AG09319 (cell line): ENCODE data around the gene EPHA8.

Experiments
- DNase-seq: peaks from one replicate; pipeline ENCODE4 v3.0.0-alpha.2; 2010; ENCODE audit warnings: low read depth; ENCODE audit errors: extremely low read depth
- CTCF ChIP-seq: IDR thresholded peaks from 2 replicates; pipeline ENCODE4 v1.5.1; 2011; ENCODE audit warnings: low read depth, mild to moderate bottlenecking, inconsistent platforms, low read length, moderate library complexity

Gene EPHA8

GRCh38 chr1:22553104-22553880, 10.0 kb upstream of the EPHA8 start:
- DNase-seq = no peak

GRCh38 chr1:22553991-22554522, 9.2 kb upstream of the EPHA8 start:
- TF ChIP-seq CTCF = no peak
- no peak for DNase-seq

More at GRCh38 chr1:22553104-22553880, 10.0 kb upstream of the EPHA8 start:
- no peak for TF ChIP-seq CTCF

GRCh38 chr1:22555371-22555656, 8.0 kb upstream of the EPHA8 start:
- no peak for TF ChIP-seq CTCF
- DNase-seq = no peak

GRCh38 chr1:22556391-22557104, 6.7 kb upstream of the EPHA8 start:
- no peak for DNase-seq
- TF ChIP-seq CTCF = no peak

- no peak for TF ChIP-seq CTCF
- DNase-seq = no peak
Observed at GRCh38 chr1:22557341-22557950, 5.8 kb upstream of the EPHA8 start.

- TF ChIP-seq CTCF = no peak
Observed at GRCh38 chr1:22563671-22564602, 648 bp downstream of the EPHA8 start.

More at GRCh38 chr1:22563671-22564602, 648 bp downstream of the EPHA8 start:
- DNase-seq = no peak
